Measurements from ENCODE around the gene CGB7. TPM values are rescaled to one million over a fixed set of nuclear protein-coding genes. Genes with fewer than 3 reads are reported as not detected.
"Not testable (repeated sequence)": the region's sequence is repeated elsewhere in the genome, so short reads cannot be mapped to it uniquely, and the experiment has no call there.

Gene CGB7
- total and polyA plus RNA-seq, 2 donors (not counting 3 experiments of a cell fraction or from before 2014, with no cell fraction given), result 0.41 to 0.42 TPM

DNA sequence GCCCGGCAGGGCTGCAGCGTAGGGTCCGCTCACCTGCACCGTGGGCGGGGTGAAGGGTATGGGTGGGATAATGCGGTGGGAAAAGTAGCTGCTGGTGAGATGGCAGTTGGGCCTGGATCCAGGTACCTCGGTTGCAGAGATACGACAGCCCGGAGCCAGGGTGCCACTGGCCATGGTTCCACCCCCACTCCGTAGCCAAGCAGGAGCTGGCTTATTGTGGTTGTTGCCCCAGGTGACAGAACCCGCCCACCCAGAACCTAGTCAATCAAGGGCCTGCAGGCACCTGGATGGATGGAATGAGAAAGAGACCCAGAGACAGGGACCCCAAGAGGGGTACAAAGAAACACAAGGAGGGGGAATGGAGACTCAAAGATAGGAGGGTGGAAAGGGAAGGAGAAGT lies 37.2 kb downstream of the CGB7 start:
- no TSS peak for BruUV-seq (replicated peaks)
- Histone ChIP-seq H3K4me3 (replicated peaks in 1 of 3; ENCODE audit: insufficient read depth in 1 of 3, low read depth in 1 of 3, low read length in 3 of 3) (no peak overlapping the region), H3K9ac (replicated peaks; ENCODE audit: extremely low read depth, insufficient read depth, low read length) (no peak overlapping the region), H3K79me2 (ENCODE audit: control insufficient read depth, insufficient read depth, low read length) (no peaks in the 10 kb centered on the region), H4K20me1 (replicated peaks; ENCODE audit: control insufficient read depth, extremely low read depth, insufficient read depth, low read length) (no peaks in the 10 kb centered on the region), H3K4me1 (ENCODE audit: control insufficient read depth, extremely low read depth, insufficient read depth, low read length) (peaks cover 10% of the 10 kb centered on the region), H3K9me3 (replicated peaks; ENCODE audit: control insufficient read depth, insufficient read depth, low read length) (no peaks in the 10 kb centered on the region), H3K4me2 (ENCODE audit: insufficient read depth, low read length) (no peak overlapping the region), H3K27me3 (ENCODE audit: control insufficient read depth in 2 of 2, insufficient read depth in 2 of 2, low read length in 2 of 2) (peaks cover 0 to 5% of the 10 kb centered on the region in 2 experiments), H3K9me1 (replicated peaks; ENCODE audit: control insufficient read depth, extremely low read depth, insufficient read depth, low read length) (no peaks in the 10 kb centered on the region), H3K27ac (ENCODE audit: insufficient read depth, low read depth, low read length) (no peak overlapping the region), H3K36me3 (ENCODE audit: control insufficient read depth in 2 of 2, extremely low read depth in 1 of 2, insufficient read depth in 2 of 2, low read length in 2 of 2) (peaks cover 0 to 6% of the 10 kb centered on the region in 2 experiments), H2AFZ (ENCODE audit: low read depth, low read length) (no peak overlapping the region)
- POLR2A ChIA-PET, result no interaction called here
- FAIRE-seq (no peak), DNase-seq (ENCODE audit: low read depth, low spot score) (no peak)
- dilution Hi-C loops (cut with MboI; ENCODE audit: extremely low pct_ligation_motif_present, low sequenced_read_pairs) (no loop called here), intact Hi-C loops (cut with micrococcal nuclease) (no loop called here)
- CTCF ChIA-PET, result interaction anchor here (0.8 to 5.4 kb wide), 4 partner anchors 12 to 25 kb away, joined by 3 to 37 read pairs (median 6); no protein-coding TSS in a partner anchor
- no peak for TF ChIP-seq GATA2 (IDR thresholded peaks at IDR 0.05; ENCODE audit: insufficient read depth, insufficient read length, low read depth, low read length)
- TF ChIP-seq, protein P1, sequence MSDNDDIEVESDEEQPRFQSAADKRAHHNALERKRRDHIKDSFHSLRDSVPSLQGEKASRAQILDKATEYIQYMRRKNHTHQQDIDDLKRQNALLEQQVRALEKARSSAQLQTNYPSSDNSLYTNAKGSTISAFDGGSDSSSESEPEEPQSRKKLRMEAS (IDR thresholded peaks at IDR 0.05; ENCODE audit: insufficient read depth, insufficient read length), result no peak

DNA sequence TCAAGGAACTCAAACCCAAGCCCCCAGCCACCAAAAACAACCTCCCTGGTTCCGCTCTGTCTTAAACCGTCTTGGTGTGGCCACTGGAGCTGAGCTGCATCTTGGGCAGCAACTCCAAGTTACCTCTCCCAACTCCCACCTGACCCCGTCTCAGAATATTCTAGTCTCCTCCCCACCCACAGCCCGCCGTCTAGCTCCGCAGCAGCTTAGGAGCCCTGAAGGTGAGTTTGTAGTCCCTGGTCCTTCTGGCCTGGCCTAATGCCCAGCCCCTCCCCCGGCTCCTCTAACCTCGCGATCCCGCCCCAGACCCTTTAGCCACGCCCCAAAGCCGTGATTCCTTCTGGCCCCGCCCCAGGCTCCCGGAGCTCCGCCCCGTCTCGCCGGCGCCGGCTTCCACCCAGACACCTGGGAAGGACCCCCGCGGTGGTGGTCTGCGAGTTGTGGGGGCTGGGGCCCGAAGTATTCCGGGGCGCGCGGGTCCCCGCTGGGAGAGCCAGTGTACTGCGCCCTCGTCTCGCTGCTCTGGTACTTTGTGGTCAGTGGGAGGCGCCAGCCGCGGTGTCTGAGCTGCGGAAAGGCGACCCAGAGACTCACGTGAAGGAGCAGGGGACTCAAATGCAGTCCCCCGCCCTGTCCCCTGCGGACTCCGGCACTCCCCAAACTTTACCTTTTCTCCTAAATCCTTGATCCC lies 38.2 kb downstream of the CGB7 start:
- Histone ChIP-seq H3K4me1 (ENCODE audit: control insufficient read depth, extremely low read depth, insufficient read depth, low read length) (peaks cover 10% of the 10 kb centered on the region), H3K4me2 (ENCODE audit: insufficient read depth, low read length) (peak overlapping the region; percentile 62), H3K4me3 (replicated peaks in 1 of 3; ENCODE audit: insufficient read depth in 1 of 3, low read depth in 1 of 3, low read length in 3 of 3) (peak overlapping the region in 2 of 3 experiments; percentile 18 to 30), H3K27me3 (ENCODE audit: control insufficient read depth in 2 of 2, insufficient read depth in 2 of 2, low read length in 2 of 2) (peaks cover 0 to 5% of the 10 kb centered on the region in 2 experiments), H3K36me3 (ENCODE audit: control insufficient read depth in 2 of 2, extremely low read depth in 1 of 2, insufficient read depth in 2 of 2, low read length in 2 of 2) (peaks cover 0 to 14% of the 10 kb centered on the region in 2 experiments), H4K20me1 (replicated peaks; ENCODE audit: control insufficient read depth, extremely low read depth, insufficient read depth, low read length) (no peaks in the 10 kb centered on the region), H3K27ac (ENCODE audit: insufficient read depth, low read depth, low read length) (no peak overlapping the region), H3K9me3 (replicated peaks; ENCODE audit: control insufficient read depth, insufficient read depth, low read length) (no peaks in the 10 kb centered on the region), H3K9ac (replicated peaks; ENCODE audit: extremely low read depth, insufficient read depth, low read length) (no peak overlapping the region), H2AFZ (ENCODE audit: low read depth, low read length) (peak overlapping the region; percentile 80), H3K79me2 (ENCODE audit: control insufficient read depth, insufficient read depth, low read length) (no peaks in the 10 kb centered on the region), H3K9me1 (replicated peaks; ENCODE audit: control insufficient read depth, extremely low read depth, insufficient read depth, low read length) (no peaks in the 10 kb centered on the region)
- no TSS peak for BruUV-seq (replicated peaks)
- dilution Hi-C loops (cut with MboI; ENCODE audit: extremely low pct_ligation_motif_present, low sequenced_read_pairs), result no loop called here
- POLR2A ChIA-PET, result no interaction called here
- TF ChIP-seq, protein P1 (IDR thresholded peaks at IDR 0.05; ENCODE audit: insufficient read depth, insufficient read length), result no peak
- no peak for TF ChIP-seq POLR2A (IDR thresholded peaks at IDR 0.05; ENCODE audit: low read depth, low read length)
- TF ChIP-seq, protein P2, sequence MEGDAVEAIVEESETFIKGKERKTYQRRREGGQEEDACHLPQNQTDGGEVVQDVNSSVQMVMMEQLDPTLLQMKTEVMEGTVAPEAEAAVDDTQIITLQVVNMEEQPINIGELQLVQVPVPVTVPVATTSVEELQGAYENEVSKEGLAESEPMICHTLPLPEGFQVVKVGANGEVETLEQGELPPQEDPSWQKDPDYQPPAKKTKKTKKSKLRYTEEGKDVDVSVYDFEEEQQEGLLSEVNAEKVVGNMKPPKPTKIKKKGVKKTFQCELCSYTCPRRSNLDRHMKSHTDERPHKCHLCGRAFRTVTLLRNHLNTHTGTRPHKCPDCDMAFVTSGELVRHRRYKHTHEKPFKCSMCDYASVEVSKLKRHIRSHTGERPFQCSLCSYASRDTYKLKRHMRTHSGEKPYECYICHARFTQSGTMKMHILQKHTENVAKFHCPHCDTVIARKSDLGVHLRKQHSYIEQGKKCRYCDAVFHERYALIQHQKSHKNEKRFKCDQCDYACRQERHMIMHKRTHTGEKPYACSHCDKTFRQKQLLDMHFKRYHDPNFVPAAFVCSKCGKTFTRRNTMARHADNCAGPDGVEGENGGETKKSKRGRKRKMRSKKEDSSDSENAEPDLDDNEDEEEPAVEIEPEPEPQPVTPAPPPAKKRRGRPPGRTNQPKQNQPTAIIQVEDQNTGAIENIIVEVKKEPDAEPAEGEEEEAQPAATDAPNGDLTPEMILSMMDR (IDR thresholded peaks at IDR 0.05; ENCODE audit: extremely low read depth in 1 of 2, insufficient read depth in 1 of 2, low read depth in 1 of 2, low read length in 2 of 2), result peak in 1 of 2 donors; percentile 14
- CTCF ChIA-PET, result interaction anchor here (0.6 to 5.4 kb wide), 11 partner anchors 11 to 224 kb away, joined by 3 to 37 read pairs (median 3); partner anchors contain the start of genes CGB2 and RUVBL2
- intact Hi-C loops (cut with micrococcal nuclease), result no loop called here
- DNase-seq (ENCODE audit: low read depth, low spot score) (peak; percentile 42), FAIRE-seq (no peak)

DNA sequence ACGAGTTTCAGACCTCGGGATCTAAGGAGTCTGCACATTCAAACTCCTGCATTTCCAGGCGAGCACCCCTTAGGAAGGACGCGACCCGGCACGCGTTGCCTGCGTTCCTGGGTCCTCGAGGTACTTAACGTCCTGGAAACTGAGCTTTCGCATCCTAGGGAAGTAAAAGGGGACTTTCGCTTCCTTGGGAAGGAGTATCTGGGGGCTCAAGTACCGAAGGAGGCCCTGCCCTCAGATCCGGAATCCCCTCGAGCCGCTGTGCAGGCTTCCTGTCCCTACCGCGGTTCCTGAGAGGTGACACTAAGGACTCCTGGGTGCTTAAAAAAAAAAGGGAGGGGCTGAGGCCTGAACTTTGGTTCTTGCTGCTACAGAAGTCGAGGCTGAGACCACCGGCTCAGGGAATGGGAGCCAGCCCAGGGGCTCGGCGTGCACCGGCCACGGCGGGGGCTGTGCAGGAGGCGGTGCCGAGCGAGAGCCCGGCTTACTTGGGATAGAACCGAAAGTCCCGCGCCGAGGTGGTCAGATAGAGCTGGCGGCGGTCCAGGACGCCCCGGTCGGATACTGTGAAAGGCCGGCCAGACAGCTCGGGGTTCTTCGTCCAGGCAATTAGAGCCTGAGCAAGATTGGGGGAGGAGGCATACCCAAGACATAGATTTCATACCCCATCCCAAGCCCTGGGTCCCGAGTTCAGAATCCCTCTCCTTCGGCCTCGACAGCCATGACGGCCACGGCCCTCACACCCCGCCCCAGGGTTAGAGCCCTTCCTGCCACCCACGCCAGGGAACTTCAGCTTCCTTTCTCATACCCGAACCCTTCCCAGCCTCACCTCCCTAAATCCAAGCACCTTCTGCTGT lies 38.9 kb downstream of the CGB7 start:
- Histone ChIP-seq H3K4me3 (replicated peaks in 1 of 3; ENCODE audit: insufficient read depth in 1 of 3, low read depth in 1 of 3, low read length in 3 of 3) (peak overlapping the region; percentile 16 to 25 (median 20)), H3K4me2 (ENCODE audit: insufficient read depth, low read length) (peak overlapping the region; percentile 62), H3K4me1 (ENCODE audit: control insufficient read depth, extremely low read depth, insufficient read depth, low read length) (peaks cover 10% of the 10 kb centered on the region), H3K36me3 (ENCODE audit: control insufficient read depth in 2 of 2, extremely low read depth in 1 of 2, insufficient read depth in 2 of 2, low read length in 2 of 2) (peaks cover 0 to 17% of the 10 kb centered on the region in 2 experiments), H2AFZ (ENCODE audit: low read depth, low read length) (peak overlapping the region; percentile 80)
- POLR2A ChIA-PET; H3K27me3 ChIP-seq (ENCODE audit: control insufficient read depth in 2 of 2, insufficient read depth in 2 of 2, low read length in 2 of 2); H3K9me1 ChIP-seq (replicated peaks; ENCODE audit: control insufficient read depth, extremely low read depth, insufficient read depth, low read length); intact Hi-C loops (cut with micrococcal nuclease); H4K20me1 ChIP-seq (replicated peaks; ENCODE audit: control insufficient read depth, extremely low read depth, insufficient read depth, low read length); BruUV-seq (replicated peaks); H3K9me3 ChIP-seq (replicated peaks; ENCODE audit: control insufficient read depth, insufficient read depth, low read length); H3K79me2 ChIP-seq (ENCODE audit: control insufficient read depth, insufficient read depth, low read length); dilution Hi-C loops (cut with MboI; ENCODE audit: extremely low pct_ligation_motif_present, low sequenced_read_pairs); H3K27ac ChIP-seq (ENCODE audit: insufficient read depth, low read depth, low read length); H3K9ac ChIP-seq (replicated peaks; ENCODE audit: extremely low read depth, insufficient read depth, low read length): not testable (repeated sequence)
- peak; percentile 77 for FAIRE-seq
- CTCF ChIA-PET, result interaction anchor here (0.8 to 5.4 kb wide), 11 partner anchors 13 to 207 kb away, joined by 3 to 37 read pairs (median 4); partner anchors contain the start of genes CGB2, GYS1 and RUVBL2
- peak; percentile 24 for DNase-seq (ENCODE audit: low read depth, low spot score)

Measured in endothelial cell of umbilical vein (primary cell).